IMR-90 (cell line): ENCODE measurements around the gene GRID1. TPM values are rescaled to one million over a fixed set of nuclear protein-coding genes. Genes with fewer than 3 reads are reported as not detected.

Experiments
- ATAC-seq: fragments of 200-7000 bp; cut with Tn5 transposase; 2 replicates; pipeline ENCODE4 v1.9.1; 2020; ENCODE audit warnings: low read depth, mild to moderate bottlenecking, moderate library complexity
- BruUV-seq: library from RNA; stranded (reverse); fragments of 400-500 nt; replicated peaks from 2 replicates; lab custom pipeline; 2021; lab: Mats Ljungman, UMichigan
- CTCF ChIA-PET: fragments of 300-600 bp; formaldehyde crosslinking; extraction: SDS; loops from one replicate; lab custom pipeline; 2021; ENCODE audit warnings: antibody characterized with exemption; lab: Yijun Ruan, JAX
- POLR2A ChIA-PET: fragments of 300-600 bp; sonication (Branson Sonifier 250); formaldehyde crosslinking; loops from one replicate; lab custom pipeline; 2022; ENCODE audit warnings: antibody characterized with exemption; ENCODE audit not compliant: unreplicated experiment; lab: Charles Lee
- DNase-seq: peaks from one replicate; pipeline ENCODE4 v3.0.0; 2013
- H2AFZ ChIP-seq: replicated peaks from 2 replicates; pipeline ENCODE3; 2013; ENCODE audit warnings: low read length, mild to moderate bottlenecking; ENCODE audit not compliant: poor library complexity
- H2AK5ac ChIP-seq: 2 replicates; pipeline ENCODE4 v1.6.1; 2013; ENCODE audit warnings: low read depth, low read length, inconsistent platforms
- H2AK9ac ChIP-seq: replicated peaks from 2 replicates; pipeline ENCODE3; 2013; ENCODE audit warnings: mild to moderate bottlenecking, low read depth, low read length, moderate library complexity; ENCODE audit not compliant: poor library complexity
- H2BK120ac ChIP-seq: 2 replicates; pipeline ENCODE4 v1.6.1; 2013; ENCODE audit warnings: low read depth, low read length, inconsistent platforms
- H2BK15ac ChIP-seq: 3 replicates; pipeline ENCODE4 v1.6.1; 2013; ENCODE audit warnings: low read depth, low read length, inconsistent platforms
- H2BK20ac ChIP-seq: 2 replicates; pipeline ENCODE4 v1.6.1; 2013; ENCODE audit warnings: low read depth, mild to moderate bottlenecking, inconsistent platforms, low read length, moderate library complexity
- H2BK5ac ChIP-seq: 2 replicates; pipeline ENCODE4 v1.6.1; 2013; ENCODE audit warnings: mild to moderate bottlenecking, low read depth, low read length, inconsistent platforms; ENCODE audit not compliant: poor library complexity, severe bottlenecking
- H3K14ac ChIP-seq: replicated peaks from 2 replicates; pipeline ENCODE4 v1.6.1; 2013; ENCODE audit warnings: low read depth, low read length, inconsistent platforms
- H3K18ac ChIP-seq: 2 replicates; pipeline ENCODE4 v1.6.1; 2013; ENCODE audit warnings: low read depth, low read length, control low read depth
- H3K23ac ChIP-seq: 2 replicates; pipeline ENCODE4 v1.6.1; 2013; ENCODE audit warnings: low read depth, low read length, inconsistent platforms
- H3K27ac ChIP-seq: 2 replicates; pipeline ENCODE4 v1.5.1; 2013; ENCODE audit warnings: mild to moderate bottlenecking, control low read depth, low read length; ENCODE audit not compliant: insufficient read depth
- H3K27me3 ChIP-seq: 2 replicates; pipeline ENCODE4 v1.6.1; 2013; ENCODE audit warnings: low read length; ENCODE audit not compliant: control insufficient read depth, insufficient read depth
- H3K36me3 ChIP-seq: 2 replicates; pipeline ENCODE4 v1.6.1; 2013; ENCODE audit warnings: low read length, mixed read lengths; ENCODE audit not compliant: control insufficient read depth, insufficient read depth
- H3K4ac ChIP-seq: 2 replicates; pipeline ENCODE4 v1.6.1; 2013; ENCODE audit warnings: low read depth, low read length, inconsistent platforms
- H3K4me1 ChIP-seq: 2 replicates; pipeline ENCODE4 v1.6.1; 2013; ENCODE audit warnings: low read length, mixed read lengths; ENCODE audit not compliant: control insufficient read depth, insufficient read depth
- H3K4me2 ChIP-seq: 2 replicates; pipeline ENCODE4 v1.6.1; 2013; ENCODE audit warnings: low read depth, mild to moderate bottlenecking, control low read depth, low read length, moderate library complexity
- H3K4me3 ChIP-seq: 2 replicates; pipeline ENCODE4 v1.5.1; 2013; ENCODE audit warnings: low read depth, mild to moderate bottlenecking, control low read depth, low read length, moderate library complexity; ENCODE audit not compliant: insufficient read depth
- H3K56ac ChIP-seq: 2 replicates; pipeline ENCODE4 v1.6.1; 2013; ENCODE audit warnings: low read length, inconsistent platforms; ENCODE audit not compliant: insufficient read depth; ENCODE audit errors: extremely low read depth
- H3K79me1 ChIP-seq, 2 experiments: 2 replicates each; pipeline ENCODE4 v1.6.1; 2013; ENCODE audit warnings: low read length in 2 of 2, inconsistent platforms in 1 of 2, low read depth in 1 of 2
- H3K9ac ChIP-seq: 2 replicates; pipeline ENCODE4 v1.6.1; 2013; ENCODE audit warnings: low read depth, low read length, control low read depth
- H3K9me1 ChIP-seq: 2 replicates; pipeline ENCODE4 v1.6.1; 2013; ENCODE audit warnings: low read length, inconsistent platforms; ENCODE audit not compliant: insufficient read depth
- H3K9me3 ChIP-seq: 2 replicates; pipeline ENCODE4 v1.6.1; 2013; ENCODE audit warnings: low read length; ENCODE audit not compliant: control insufficient read depth, insufficient read depth
- H4K20me1 ChIP-seq: 2 replicates; pipeline ENCODE4 v1.6.1; 2013; ENCODE audit warnings: low read length, inconsistent platforms; ENCODE audit not compliant: insufficient read depth
- H4K5ac ChIP-seq: 2 replicates; pipeline ENCODE4 v1.6.1; 2013; ENCODE audit warnings: mild to moderate bottlenecking, low read depth, low read length, control low read depth
- H4K8ac ChIP-seq, 2 experiments: 2 replicates each; pipeline ENCODE4 v1.6.1; 2013; ENCODE audit warnings: low read depth in 2 of 2, low read length in 2 of 2, control low read depth in 1 of 2, inconsistent platforms in 1 of 2
- H4K91ac ChIP-seq: 2 replicates; pipeline ENCODE4 v1.6.1; 2013; ENCODE audit warnings: low read depth, low read length, inconsistent platforms; ENCODE audit not compliant: insufficient read depth
- BHLHE40 ChIP-seq: fragments of 150-350 bp; IDR thresholded peaks from 2 replicates; pipeline ENCODE4 v1.6.1; 2016; ENCODE audit warnings: mild to moderate bottlenecking, low read depth, low read length
- CEBPB ChIP-seq: IDR thresholded peaks from 2 replicates; pipeline ENCODE4 v1.6.1; 2012; ENCODE audit warnings: low read depth, low read length, improper control_type of control experiment
- CHD1 ChIP-seq: IDR thresholded peaks from 2 replicates; pipeline ENCODE4 v1.6.1; 2012; ENCODE audit warnings: low read depth, low read length, improper control_type of control experiment
- ELK1 ChIP-seq: fragments of 150-350 bp; IDR thresholded peaks from 2 replicates; pipeline ENCODE4 v1.6.1; 2016; ENCODE audit warnings: low read depth, mild to moderate bottlenecking, low read length, moderate library complexity, borderline replicate concordance
- FOS ChIP-seq: fragments of 150-350 bp; IDR thresholded peaks from 2 replicates; pipeline ENCODE4 v1.6.1; 2016; ENCODE audit warnings: low read depth, low read length
- MAFK ChIP-seq: IDR thresholded peaks from 2 replicates; pipeline ENCODE4 v1.6.1; 2012; ENCODE audit warnings: low read depth, low read length, improper control_type of control experiment
- MAZ ChIP-seq: IDR thresholded peaks from 2 replicates; pipeline ENCODE4 v1.6.1; 2012; ENCODE audit warnings: low read depth, mild to moderate bottlenecking, low read length, improper control_type of control experiment, moderate library complexity, borderline replicate concordance
- MXI1 ChIP-seq: IDR thresholded peaks from 2 replicates; pipeline ENCODE4 v1.6.1; 2012; ENCODE audit warnings: low read depth, mild to moderate bottlenecking, low read length, moderate library complexity, borderline replicate concordance
- POLR2A ChIP-seq: IDR thresholded peaks from 2 replicates; pipeline ENCODE4 v1.6.1; 2012; ENCODE audit warnings: mild to moderate bottlenecking, low read depth, low read length
- RAD21 ChIP-seq: IDR thresholded peaks from 2 replicates; pipeline ENCODE4 v1.6.1; 2012; ENCODE audit warnings: low read length, improper control_type of control experiment
- RCOR1 ChIP-seq: IDR thresholded peaks from 2 replicates; pipeline ENCODE4 v1.6.1; 2012; ENCODE audit warnings: mild to moderate bottlenecking, low read length, improper control_type of control experiment; ENCODE audit not compliant: insufficient replicate concordance
- SMC3 ChIP-seq: fragments of 150-350 bp; IDR thresholded peaks from 2 replicates; pipeline ENCODE4 v1.6.1; 2016; ENCODE audit warnings: low read depth, mild to moderate bottlenecking, antibody characterized with exemption, low read length, moderate library complexity
- USF2 ChIP-seq: fragments of 150-350 bp; IDR thresholded peaks from 2 replicates; pipeline ENCODE4 v1.6.1; 2017; ENCODE audit warnings: mild to moderate bottlenecking, antibody characterized with exemption, low read length, low read depth
- WGBS, 2 experiments: methylation state at CpG; one replicate each; pipeline versions ENCODE4 v1.1.5 to v1.1.7; 2013; ENCODE audit warnings: missing lambda C conversion rate in 2 of 2; ENCODE audit not compliant: insufficient read length in 1 of 2; ENCODE audit errors: extremely low coverage in 2 of 2; 5-methylcytosine and 5-hydroxymethylcytosine counted together
- dilution Hi-C: fragments of 300-500 bp; cut with HindIII; formaldehyde crosslinking; loops from one replicate; pipeline ENCODE4 v1.14.3; 2018; ENCODE audit warnings: low sequenced_read_pairs; ENCODE audit not compliant: unreplicated experiment
- in situ Hi-C: fragments of 300-500 bp; cut with MboI; formaldehyde crosslinking; loops from 3 replicates; pipeline ENCODE4 v1.14.3; 2019; ENCODE audit warnings: low sequenced_read_pairs, inconsistent platforms, mixed read lengths
- intact Hi-C: fragments of 100-400 bp; cut with micrococcal nuclease; formaldehyde crosslinking; loops from 2 replicates; pipeline ENCODE4 v1.10.0; 2022
- polyA plus RNA-seq, 3 experiments: library from polyadenylated mRNA; depleted of rRNA; stranded (reverse); fragments of >200 nt; gene quantifications; 2 replicates each; pipeline ENCODE4 v1.2.3, GENCODE V29; 2012; ENCODE audit warnings: low replicate concordance in 1 of 3
- total RNA-seq: library from RNA; depleted of rRNA; stranded (reverse); fragments of >200 nt; gene quantifications from 2 replicates; pipeline ENCODE4 v1.2.3, GENCODE V29; 2012

GRID1 gene
- total and polyA plus RNA-seq, 2 of the 4 experiments (the other 2 are of a cell fraction): not detected

GRCh38 chr10:86229376-86229775 lies 137.2 kb downstream of the GRID1 start:
- Histone ChIP-seq H2BK120ac (no peak overlapping the region), H3K27ac (no peak overlapping the region), H4K20me1 (no peaks in the 10 kb centered on the region), H2AK5ac (no peak overlapping the region), H4K5ac (no peak overlapping the region), H3K23ac (no peak overlapping the region), H3K36me3 (no peaks in the 10 kb centered on the region), H3K18ac (no peak overlapping the region), H2BK20ac (no peak overlapping the region), H3K4ac (no peak overlapping the region), H3K9ac (no peak overlapping the region), H3K4me1 (no peaks in the 10 kb centered on the region), H3K4me2 (no peak overlapping the region), H3K9me3 (no peaks in the 10 kb centered on the region), H2AK9ac (peak overlapping the region; percentile 55), H3K79me1 (no peaks in the 10 kb centered on the region), H2AFZ (no peak overlapping the region), H3K14ac (no peak overlapping the region), H3K56ac (no peak overlapping the region), H3K9me1 (no peaks in the 10 kb centered on the region), H2BK15ac (no peak overlapping the region), H2BK5ac (no peak overlapping the region), H4K91ac (no peak overlapping the region), H3K27me3 (peaks cover 1% of the 10 kb centered on the region; the same call in 1 of the 2 replicates), H3K4me3 (no peak overlapping the region), H4K8ac (no peak overlapping the region)
- no TSS peak for BruUV-seq
- ATAC-seq (no peak), DNase-seq (no peak)
- in situ Hi-C loops (no loop called here), intact Hi-C loops (no loop called here), dilution Hi-C loops (no loop called here)
- ChIA-PET CTCF (no interaction called here), POLR2A (no interaction called here)
- TF ChIP-seq RCOR1 (no peak), BHLHE40 (no peak), POLR2A (no peak), CEBPB (no peak), ELK1 (no peak), CHD1 (no peak), FOS (no peak), MXI1 (no peak), MAZ (no peak), SMC3 (no peak), MAFK (no peak), USF2 (no peak), RAD21 (no peak)
- WGBS, 2 experiments: no CpG with 5 or more reads among the region's 7 CpGs
